GM21515 (cell line): Measurements from ENCODE around the gene PLA2G4D.

Experiments
- ATAC-seq: cut with Tn5 transposase; IDR thresholded peaks from one replicate; pipeline ENCODE4 v1.9.1; 2021; ENCODE audit not compliant: unreplicated experiment

Gene PLA2G4D

GRCh38 chr15:42094512-42094963 is at the start of gene PLA2G4D:
TSS of gene PLA2G4D (minus strand) at chr15:42094562. CDS start at chr15:42094459, 103 bp downstream.
- no peak for ATAC-seq

- no peak for ATAC-seq
These were observed 49.0 kb upstream of the PLA2G4D start for GRCh38 chr15:42143356-42143755.

DNA sequence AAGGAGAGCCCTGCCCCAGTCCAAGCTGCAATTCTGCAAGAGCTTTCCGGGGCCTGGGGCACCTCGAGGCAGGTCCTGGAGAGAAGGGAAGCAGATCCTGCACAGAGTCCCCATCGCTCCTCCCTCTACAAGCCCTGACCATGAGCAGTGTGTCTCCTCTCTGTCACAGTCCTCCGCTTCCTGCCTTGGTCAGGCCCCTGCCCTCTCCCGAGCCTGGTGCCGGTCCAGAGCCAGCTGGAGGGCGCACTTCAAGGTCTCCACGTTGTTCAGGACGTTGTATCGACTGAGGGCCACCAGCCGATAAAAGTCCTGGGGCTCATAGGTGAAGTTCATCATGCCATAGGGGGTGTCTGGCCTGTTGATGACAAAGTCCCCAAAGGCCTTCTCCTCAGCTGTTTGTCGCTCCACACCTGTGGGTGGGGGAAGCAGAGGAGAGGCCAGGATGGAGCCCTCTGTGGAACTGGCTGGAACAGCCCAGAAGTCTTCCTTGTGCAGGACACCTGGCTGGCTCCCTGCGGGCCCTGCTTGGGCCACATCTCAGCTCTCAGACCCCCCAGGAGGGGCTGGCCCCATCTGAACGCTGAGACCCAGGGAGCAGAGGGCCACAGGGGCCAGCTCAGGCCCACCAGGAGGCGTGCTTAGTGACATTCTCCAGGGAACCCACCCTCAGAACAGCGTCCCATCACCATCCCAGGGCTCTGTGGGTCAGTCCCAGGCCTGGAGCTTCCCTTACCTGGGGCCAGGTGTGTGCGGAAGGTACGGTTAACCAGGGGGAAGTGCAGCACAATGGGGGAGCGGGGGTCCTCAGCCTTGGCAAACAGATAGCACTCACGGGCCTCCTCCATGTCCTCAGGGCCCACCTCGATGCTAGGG is 47.7 kb upstream of the PLA2G4D start:
- no peak for ATAC-seq

DNA sequence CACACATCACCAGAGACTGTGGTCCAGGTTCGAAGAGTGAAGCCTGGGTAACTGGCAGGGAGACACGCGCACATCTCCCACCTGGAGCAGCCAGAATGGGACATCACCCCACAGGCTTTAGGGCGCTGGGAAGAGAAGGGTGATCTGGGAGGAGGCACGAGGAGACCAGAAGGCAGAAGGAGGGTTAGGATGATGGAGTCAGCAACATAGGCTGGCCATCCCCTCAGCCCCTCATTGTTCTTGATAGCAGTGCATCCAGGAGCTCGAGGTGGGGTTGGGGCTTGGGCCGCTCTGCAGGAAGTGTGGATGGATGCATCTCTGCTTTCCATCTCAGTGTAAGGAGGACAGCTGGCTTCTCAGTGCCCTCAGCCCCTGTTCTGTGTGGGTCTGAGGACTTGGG is 46.9 kb upstream of the PLA2G4D start:
- ATAC-seq: no peak

DNA sequence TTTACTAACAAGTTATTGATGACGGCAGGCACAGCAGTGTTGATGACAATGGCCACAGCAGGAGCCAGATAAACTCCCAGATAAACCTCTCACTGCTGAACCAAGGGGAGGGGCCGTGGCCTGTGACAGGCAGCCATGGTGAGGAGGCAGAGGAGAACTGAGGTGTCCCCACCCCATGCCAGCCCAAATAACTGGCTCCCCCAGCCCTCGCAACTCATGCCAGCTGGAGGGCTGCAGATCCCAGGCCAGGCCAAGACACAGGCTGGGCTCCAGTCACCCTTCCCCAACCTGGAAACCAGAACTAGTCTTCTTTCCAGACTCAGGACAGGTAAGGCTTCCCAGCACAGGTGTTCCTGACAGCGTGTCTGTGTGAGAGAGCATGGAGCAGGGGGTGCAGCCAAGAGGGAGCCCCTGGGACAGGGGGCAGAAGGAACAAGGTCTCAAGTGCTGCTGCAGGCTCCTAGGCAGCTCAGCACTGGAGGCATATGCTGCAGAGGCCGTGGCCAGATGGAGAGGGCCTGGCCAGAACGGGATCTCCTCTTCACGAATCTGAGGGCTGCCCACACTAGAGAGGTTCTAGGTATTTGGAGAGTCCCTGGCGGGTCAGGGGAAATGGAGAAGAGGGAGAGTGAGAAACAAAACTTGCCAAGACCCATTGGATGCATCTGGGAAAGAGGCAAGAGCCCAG is 46.2 kb upstream of the PLA2G4D start:
- ATAC-seq: no peak

GRCh38 chr15:42139596-42139995 is 45.2 kb upstream of the PLA2G4D start:
- ATAC-seq: no peak

GRCh38 chr15:42138968-42139386 is 44.6 kb upstream of the PLA2G4D start:
- ATAC-seq: no peak

DNA sequence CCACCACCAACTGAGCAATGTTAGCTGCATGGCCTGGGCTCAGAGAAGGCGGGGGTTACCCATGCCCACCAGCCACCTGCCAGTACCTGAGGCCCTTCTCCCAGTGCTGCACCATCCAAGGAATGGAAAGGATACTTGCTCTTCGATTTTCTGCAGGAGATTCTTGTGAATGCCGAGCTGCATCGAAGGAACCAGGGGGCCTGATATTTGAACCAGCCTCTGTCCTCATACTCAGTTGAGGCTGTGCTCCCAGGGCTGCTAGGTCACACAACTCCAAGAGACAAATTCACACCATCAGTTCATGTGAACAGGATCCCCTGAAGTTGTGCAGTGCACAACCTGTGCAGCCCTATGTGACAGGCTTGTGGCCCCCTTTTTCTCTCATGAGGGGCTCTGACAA is 44.0 kb upstream of the PLA2G4D start:
- no peak for ATAC-seq

DNA sequence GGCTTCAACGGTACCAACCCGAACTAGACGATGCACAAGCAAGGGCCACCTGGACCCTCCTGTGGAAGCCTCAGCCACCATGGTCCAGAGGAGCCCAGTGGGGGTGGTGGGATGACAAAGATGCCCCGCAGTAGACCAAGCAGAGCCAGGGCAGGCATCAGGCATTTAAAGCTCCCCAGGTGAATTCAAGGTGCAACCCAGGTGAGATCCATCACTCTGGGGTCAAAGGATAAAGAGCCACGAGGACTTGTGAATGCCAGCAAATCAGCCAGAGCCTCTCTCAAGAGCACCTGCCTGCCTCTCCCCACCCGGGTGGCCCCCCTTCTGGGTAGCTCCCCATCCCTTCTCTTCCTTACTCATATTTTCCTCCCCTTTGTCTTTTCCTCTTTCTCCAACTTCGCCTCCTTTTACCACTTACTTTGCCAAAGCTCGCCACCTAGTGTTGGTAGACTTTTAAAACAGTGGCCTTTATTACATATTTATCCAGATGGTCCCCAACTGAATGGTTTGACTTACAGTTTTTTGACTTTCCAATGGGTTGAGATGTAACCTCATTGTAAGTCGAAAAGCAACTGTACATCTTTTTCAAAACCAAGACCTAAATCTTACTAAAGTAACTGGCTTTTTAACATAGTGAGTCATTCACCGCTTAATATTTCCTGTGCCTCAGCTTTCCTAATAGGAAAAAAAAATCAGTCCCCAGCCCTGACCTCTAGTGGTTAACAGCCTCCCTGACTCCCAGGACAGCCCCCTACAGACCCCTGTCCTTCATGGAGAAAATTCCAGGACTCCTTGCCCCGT is 43.3 kb upstream of the PLA2G4D start:
- no peak for ATAC-seq

DNA sequence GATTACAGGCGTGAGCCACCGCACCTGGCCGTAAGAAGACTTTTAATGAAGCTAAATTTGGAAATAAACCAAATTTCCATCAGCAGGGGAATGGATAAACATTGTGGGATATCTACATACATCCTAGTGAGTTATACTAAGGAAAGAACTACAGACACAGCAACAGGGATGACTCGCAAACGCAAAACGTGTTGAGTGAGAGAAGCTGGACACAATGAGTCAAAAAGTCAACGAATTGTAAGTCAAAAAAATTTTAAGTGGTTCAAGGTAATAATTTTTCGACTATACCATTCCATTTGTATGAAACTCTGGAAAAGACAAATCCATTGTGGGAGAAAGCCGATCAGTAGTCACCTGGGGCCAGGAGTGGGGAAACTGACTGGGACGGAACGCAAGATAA is 42.2 kb upstream of the PLA2G4D start:
- no peak for ATAC-seq

DNA sequence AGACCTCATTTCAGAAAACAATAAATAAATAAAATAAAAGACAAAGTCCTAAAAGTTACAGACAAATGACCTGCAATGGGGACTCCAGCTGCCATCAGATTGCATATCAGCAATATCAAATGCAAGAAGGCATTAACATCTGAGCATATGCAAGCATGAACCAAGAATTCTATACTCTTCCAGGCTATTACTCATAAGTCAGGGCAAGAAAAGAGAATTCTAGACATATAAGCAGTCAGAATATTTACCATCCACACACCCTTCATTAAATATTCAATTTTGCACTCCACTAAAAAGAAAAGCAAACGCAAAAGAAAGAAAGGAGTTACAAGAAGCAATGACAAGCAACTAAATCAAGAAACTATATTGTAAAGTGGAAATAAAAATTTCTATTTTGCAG is 41.0 kb upstream of the PLA2G4D start:
- no peak for ATAC-seq

DNA sequence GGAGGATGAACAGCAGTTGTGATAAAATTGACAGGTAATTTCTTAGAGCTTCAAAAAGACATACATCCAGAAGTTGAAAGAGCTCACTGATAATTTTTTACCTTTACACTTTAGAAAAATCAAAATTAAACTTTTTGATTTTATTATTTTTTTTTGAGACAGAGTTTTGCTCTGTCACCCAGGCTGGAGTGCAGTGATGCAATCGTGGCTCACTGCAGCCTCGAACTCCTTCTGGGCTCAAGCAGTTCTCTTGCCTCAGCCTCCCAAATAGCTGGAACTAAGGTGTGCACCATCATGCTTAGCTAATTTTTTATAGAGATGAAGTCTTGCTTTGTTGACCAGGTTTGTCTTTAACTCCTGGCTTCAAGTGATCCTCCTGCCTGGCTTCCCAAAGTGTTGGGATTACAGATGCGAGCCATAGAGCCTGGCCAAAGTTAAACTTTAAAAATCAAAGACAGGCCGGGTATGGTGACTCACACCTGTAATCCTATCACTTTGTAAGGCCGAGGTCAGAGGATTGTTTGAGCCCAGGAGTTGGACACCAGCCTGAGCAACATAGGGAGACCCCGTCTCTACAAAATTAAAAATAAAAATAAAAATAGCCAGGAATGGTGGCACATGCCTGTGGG is 40.4 kb upstream of the PLA2G4D start:
- no peak for ATAC-seq

DNA sequence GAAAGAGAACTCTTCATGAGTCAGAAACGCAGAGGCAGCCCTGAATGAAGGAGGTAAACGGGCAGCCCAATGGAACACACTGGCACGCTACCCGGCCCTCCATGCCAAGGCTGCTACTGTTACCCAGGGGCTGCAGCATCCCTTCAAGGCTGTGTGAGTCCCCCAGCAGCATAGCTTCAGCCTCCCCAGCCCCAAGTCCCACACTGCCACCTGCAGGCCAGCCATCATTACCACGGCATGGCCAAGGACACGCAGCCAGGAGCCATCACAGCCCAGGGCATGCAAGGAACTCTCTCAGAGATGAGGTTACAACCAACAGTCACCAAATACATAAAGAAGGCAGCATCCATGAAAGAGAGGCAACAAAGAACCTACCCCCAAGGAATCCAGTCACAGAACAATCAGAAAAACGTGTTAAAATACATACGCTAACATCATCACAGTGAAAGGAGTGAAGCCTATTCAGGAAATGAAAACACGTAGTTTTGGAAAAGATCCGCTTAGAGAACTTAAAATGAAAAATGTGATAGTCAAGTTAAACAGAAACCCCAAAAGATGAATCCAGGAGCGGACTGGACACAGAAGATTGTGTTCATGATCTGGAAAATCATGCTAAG is 39.6 kb upstream of the PLA2G4D start:
- ATAC-seq: no peak

- no peak for ATAC-seq
These were observed 39.0 kb upstream of the PLA2G4D start for GRCh38 chr15:42133356-42133755.

GRCh38 chr15:42131826-42132806 is 37.8 kb upstream of the PLA2G4D start:
- no peak for ATAC-seq

DNA sequence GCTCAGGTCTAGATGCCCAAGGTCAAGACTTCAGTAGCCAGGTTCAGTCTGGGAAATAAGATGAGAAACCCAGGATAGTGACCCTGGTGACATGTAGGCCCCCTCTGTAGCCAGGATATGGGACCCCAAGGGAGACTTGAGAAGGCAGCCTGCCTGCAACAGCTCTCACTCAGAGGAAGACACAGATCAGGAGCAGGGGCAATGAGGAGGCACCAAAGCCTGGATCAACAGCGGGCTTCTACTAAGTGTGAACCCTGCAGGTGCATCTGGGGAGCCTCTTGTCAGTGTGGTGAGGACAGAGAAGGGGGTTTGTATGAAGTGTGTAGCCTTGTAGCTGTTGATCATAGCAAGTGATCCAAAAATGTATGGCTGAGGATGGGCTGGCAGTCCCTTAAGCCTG is 36.6 kb upstream of the PLA2G4D start:
- no peak for ATAC-seq

- ATAC-seq: no peak
These were observed 36.1 kb upstream of the PLA2G4D start for GRCh38 chr15:42130246-42130986.

GRCh38 chr15:42129364-42129763 is 35.0 kb upstream of the PLA2G4D start:
- ATAC-seq: no peak

GRCh38 chr15:42128476-42128875 is 34.1 kb upstream of the PLA2G4D start:
- no peak for ATAC-seq
